Activated CD8-positive, alpha-beta T cell treated with anti-CD3 and anti-CD28 coated beads, Interleukin-2, amount 10 ng/mL, durations not matched to agents 7 days and 5 days (primary cell): ENCODE measurements around the gene FGF10. TPM values are rescaled to one million over a fixed set of nuclear protein-coding genes. Genes with fewer than 3 reads are reported as not detected.

ENCODE experiments used
- ATAC-seq: fragments of 150-1000 bp; cut with Tn5 transposase; one replicate; pipeline ENCODE4 v1.10.0; 2021; ENCODE audit warnings: moderate library complexity
- CTCF ChIA-PET: fragments of 350-600 bp; sonication (Branson Sonifier 250); formaldehyde crosslinking; loops from one replicate; lab custom pipeline; 2021; ENCODE audit warnings: antibody characterized with exemption; lab: Charles Lee
- POLR2A ChIA-PET: fragments of 350-600 bp; sonication (Branson Sonifier 250); formaldehyde crosslinking; loops from one replicate; lab custom pipeline; 2021; ENCODE audit warnings: antibody characterized with exemption; lab: Charles Lee
- DNase-seq: peaks from one replicate; pipeline ENCODE4 v3.0.0-alpha.2; 2020
- H3K27ac Mint-ChIP-seq: one replicate; pipeline ENCODE4 v1.8.0; 2021; ENCODE audit warnings: mild to moderate bottlenecking, mixed read lengths
- H3K27me3 Mint-ChIP-seq: one replicate; pipeline ENCODE4 v1.8.0; 2021; ENCODE audit warnings: low read depth, mixed read lengths
- H3K36me3 Mint-ChIP-seq: one replicate; pipeline ENCODE4 v1.8.0; 2021; ENCODE audit warnings: low read depth, mixed read lengths
- H3K4me1 Mint-ChIP-seq: one replicate; pipeline ENCODE4 v1.8.0; 2021; ENCODE audit warnings: low read depth, mixed read lengths
- H3K4me3 Mint-ChIP-seq: one replicate; pipeline ENCODE4 v1.8.0; 2021; ENCODE audit warnings: mild to moderate bottlenecking, mixed read lengths
- H3K9me3 Mint-ChIP-seq: one replicate; pipeline ENCODE4 v1.8.0; 2022; ENCODE audit warnings: mixed read lengths; ENCODE audit not compliant: insufficient read depth
- total RNA-seq, 2 experiments: library from RNA; stranded (reverse); gene quantifications; one replicate each; pipeline ENCODE4 v1.2.3, GENCODE V29; 2021

Gene FGF10
- total RNA-seq, 2 experiments from 2014 or later: not detected

DNA sequence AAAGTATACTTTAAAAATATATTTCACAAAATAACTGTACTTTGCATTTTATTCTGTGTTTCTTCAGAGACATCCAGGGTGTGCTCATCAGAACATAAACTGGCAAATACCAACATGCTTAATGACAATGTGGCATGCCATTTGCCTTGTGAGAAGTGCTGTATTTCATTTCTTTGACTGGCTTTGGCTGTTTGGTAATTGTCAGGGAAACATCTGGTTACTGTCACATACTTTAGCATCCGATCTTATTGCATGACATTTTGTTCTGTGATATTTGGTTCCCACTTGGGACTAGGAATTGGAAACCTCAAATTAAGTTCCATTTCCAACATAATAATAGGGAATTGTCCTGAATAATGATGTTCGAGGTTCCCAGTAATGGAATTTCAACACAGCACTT is 96.5 kb downstream of the FGF10 start:
- Mint-ChIP-seq H3K4me3 (no peak overlapping the region), H3K9me3 (peaks cover 11% of the 10 kb centered on the region), H3K4me1 (no peaks in the 10 kb centered on the region), H3K36me3 (no peaks in the 10 kb centered on the region), H3K27me3 (no peaks in the 10 kb centered on the region), H3K27ac (no peak overlapping the region)
- ChIA-PET CTCF (no interaction called here), POLR2A (no interaction called here)
- DNase-seq (no peak), ATAC-seq (no peak)

DNA sequence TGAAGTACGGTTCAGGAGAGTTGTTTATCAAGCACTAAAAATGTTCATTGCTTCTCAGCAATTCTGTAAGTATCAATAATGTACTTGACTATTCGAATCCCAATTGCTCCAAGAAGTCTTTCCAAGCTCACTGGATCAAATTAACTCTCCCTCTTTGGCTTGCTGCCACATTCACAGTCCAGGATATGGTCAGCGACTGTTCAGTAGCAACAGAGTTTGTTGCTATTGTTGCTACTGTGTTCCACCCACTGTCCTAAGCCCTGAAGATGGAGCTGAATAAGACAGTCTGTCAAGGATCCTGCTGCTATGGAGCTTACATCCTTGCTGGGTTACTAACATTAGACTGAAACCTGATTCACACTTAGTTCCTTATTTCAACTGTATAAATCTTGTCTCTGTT is 110.8 kb downstream of the FGF10 start:
- ATAC-seq (no peak), DNase-seq (no peak)
- Mint-ChIP-seq H3K27ac (no peak overlapping the region), H3K4me1 (no peaks in the 10 kb centered on the region), H3K9me3 (peaks cover 4% of the 10 kb centered on the region), H3K36me3 (no peaks in the 10 kb centered on the region), H3K4me3 (no peak overlapping the region), H3K27me3 (no peaks in the 10 kb centered on the region)
- CTCF ChIA-PET: no interaction called here
- POLR2A ChIA-PET: no interaction called here

DNA sequence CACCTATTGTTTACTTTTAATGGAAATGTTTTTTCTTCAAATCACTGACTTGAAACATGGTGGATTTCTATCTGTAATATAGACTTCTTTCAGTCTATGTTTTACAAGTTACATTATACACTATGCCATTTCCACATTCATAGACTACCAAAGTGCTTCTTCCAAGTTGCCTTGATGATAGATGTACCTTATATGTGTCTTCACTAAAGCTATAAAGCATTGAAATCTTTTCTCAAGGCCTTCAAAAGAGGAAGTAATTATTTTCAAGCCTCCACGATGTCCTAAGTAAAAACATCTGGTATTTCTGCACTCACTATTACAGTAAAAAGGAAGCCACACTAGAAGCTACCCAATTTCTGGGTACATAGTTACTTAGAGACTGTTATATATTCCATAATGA is 113.3 kb downstream of the FGF10 start:
- no peak overlapping the region for H3K4me3 Mint-ChIP-seq
- CTCF ChIA-PET: no interaction called here
- ATAC-seq (no peak), DNase-seq (no peak)
- no peak overlapping the region for H3K27ac Mint-ChIP-seq
- H3K9me3 Mint-ChIP-seq: peaks cover 4% of the 10 kb centered on the region
- H3K4me1 Mint-ChIP-seq: no peaks in the 10 kb centered on the region
- H3K27me3 Mint-ChIP-seq: no peaks in the 10 kb centered on the region
- no peaks in the 10 kb centered on the region for H3K36me3 Mint-ChIP-seq
- POLR2A ChIA-PET: no interaction called here

DNA sequence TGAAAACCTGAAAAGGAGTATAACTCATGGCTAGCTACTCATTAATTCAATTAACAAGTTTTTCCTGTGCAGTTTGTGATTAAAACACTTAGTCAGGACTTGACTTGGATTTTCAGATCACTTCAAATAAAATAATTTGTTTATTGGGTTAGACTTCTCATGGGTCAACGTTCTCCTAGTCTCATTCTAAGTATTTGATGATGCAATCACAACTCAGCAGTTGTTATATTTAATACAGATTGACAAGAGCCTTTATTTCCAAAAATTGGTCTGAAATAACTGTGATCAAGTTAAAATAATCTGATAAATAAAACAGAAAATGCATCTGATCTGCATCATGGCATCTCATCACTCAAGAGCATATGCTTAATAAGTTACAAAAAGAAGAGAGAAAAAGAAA is 113.9 kb downstream of the FGF10 start:
- H3K36me3 Mint-ChIP-seq: no peaks in the 10 kb centered on the region
- H3K27ac Mint-ChIP-seq: no peak overlapping the region
- CTCF ChIA-PET: no interaction called here
- DNase-seq (no peak), ATAC-seq (no peak)
- peaks cover 4% of the 10 kb centered on the region for H3K9me3 Mint-ChIP-seq
- H3K4me1 Mint-ChIP-seq: no peaks in the 10 kb centered on the region
- POLR2A ChIA-PET: no interaction called here
- H3K27me3 Mint-ChIP-seq: no peaks in the 10 kb centered on the region
- no peak overlapping the region for H3K4me3 Mint-ChIP-seq

DNA sequence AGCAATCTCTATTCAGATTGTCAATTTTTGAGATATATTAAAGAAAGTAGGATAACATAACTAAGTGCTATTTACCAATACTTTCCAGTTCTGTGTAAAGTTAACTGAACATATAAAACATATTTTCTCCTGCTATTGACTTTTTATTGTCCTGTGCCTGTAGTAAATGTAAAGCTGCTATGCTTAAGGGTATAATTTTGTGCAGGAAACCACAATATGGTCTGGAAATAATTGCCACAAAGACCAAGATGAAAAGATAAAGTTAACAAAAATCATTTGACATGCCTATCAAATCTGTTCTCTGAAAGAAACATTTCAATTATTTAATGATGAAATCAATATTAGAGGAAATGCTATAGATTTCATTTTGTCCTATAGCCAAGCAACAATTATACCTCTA is 121.3 kb downstream of the FGF10 start:
- ATAC-seq: no peak
- Mint-ChIP-seq H3K9me3 (no peaks in the 10 kb centered on the region), H3K4me3 (no peak overlapping the region), H3K27ac (no peak overlapping the region), H3K4me1 (no peaks in the 10 kb centered on the region), H3K36me3 (no peaks in the 10 kb centered on the region), H3K27me3 (no peaks in the 10 kb centered on the region)
- CTCF ChIA-PET: no interaction called here
- POLR2A ChIA-PET: no interaction called here
- DNase-seq: no peak

DNA sequence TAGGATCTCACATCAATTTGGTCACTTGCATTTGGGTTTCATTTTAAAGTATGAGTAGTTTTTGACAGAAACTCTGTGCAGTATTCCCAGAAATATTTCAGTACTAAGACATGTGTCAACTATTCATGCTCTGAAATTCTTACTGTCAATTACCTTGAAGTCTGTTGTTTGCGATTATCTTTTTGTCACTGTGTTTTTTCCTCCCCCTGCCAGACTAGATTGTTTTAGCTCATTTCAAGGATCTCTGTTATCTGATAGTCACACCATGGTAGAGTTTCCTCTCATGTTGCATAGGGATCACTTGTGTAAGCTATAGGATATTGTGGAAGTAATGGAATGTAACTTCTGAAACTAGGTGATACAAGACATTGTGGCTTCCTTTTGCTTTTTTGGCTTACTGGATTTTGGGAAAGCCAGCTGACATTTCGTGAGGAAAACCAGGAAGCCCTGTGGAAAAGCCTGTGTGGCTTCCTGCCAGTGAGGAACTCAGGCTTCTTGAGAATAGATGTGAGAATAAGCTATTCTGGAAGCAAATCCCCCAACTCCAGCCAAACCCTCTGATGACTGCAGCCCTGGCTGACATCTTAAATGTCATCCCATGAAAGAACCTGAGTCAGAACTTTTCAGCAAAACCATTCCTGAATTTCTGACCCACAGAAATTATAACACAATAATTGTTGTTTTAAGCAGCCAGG is 122.2 kb downstream of the FGF10 start:
- CTCF ChIA-PET: no interaction called here
- no peak overlapping the region for H3K4me3 Mint-ChIP-seq

DNA sequence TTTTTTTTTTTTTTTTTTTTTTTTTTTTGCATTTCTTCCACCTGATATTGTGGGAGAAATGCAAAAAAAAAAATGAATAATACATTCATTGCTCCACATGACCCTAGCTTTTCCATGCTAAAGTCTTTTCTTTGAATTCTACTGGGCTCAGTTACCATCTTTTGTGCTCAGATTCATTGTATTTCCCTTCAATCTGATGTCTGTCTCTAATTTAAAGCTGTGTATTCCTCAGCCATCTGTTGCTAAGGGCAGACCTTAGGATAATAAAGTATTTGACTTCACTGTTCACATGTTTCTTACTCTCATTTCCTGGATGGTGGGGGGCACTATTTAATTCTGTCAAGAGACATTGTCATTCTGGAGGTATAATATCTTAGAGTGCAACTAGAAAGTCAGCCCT is 123.5 kb downstream of the FGF10 start:
- CTCF ChIA-PET: no interaction called here
- no peaks in the 10 kb centered on the region for H3K36me3 Mint-ChIP-seq

More for the DNA sequence above, 122.2 kb downstream of the FGF10 start:
- Mint-ChIP-seq H3K36me3 (no peaks in the 10 kb centered on the region), H3K4me1 (no peaks in the 10 kb centered on the region), H3K9me3 (no peaks in the 10 kb centered on the region), H3K27me3 (no peaks in the 10 kb centered on the region), H3K27ac (no peak overlapping the region)
- ATAC-seq (no peak), DNase-seq (no peak)
- POLR2A ChIA-PET: no interaction called here

DNA sequence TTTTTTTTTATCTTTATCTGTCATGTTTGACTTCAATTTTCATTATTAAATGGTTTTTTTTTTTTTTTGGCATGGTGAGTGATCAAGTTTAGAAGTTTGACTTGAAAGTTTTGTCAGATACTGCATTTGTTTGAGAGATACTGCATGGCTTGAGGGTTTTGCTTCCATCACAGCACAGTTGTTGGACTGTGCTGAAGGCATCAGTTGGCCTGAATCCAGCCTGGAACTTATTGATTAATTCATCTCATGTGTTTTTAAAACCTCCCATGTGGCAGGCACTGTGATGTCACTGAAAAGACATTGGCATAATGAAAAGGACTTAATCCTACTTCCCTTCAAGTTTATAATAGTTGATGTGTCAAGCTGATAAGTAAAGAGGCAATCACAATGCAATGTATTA is 128.4 kb downstream of the FGF10 start:
- Mint-ChIP-seq H3K4me1 (no peaks in the 10 kb centered on the region), H3K9me3 (no peaks in the 10 kb centered on the region), H3K4me3 (no peak overlapping the region), H3K27ac (no peak overlapping the region), H3K36me3 (no peaks in the 10 kb centered on the region), H3K27me3 (no peaks in the 10 kb centered on the region)
- POLR2A ChIA-PET: no interaction called here
- DNase-seq: no peak
- no peak for ATAC-seq
- CTCF ChIA-PET: no interaction called here

More for the DNA sequence above, 123.5 kb downstream of the FGF10 start:
- POLR2A ChIA-PET: no interaction called here
- DNase-seq (no peak), ATAC-seq (no peak)
- no peak overlapping the region for H3K27ac Mint-ChIP-seq
- H3K4me1 Mint-ChIP-seq: no peaks in the 10 kb centered on the region
- H3K27me3 Mint-ChIP-seq: no peaks in the 10 kb centered on the region
- H3K9me3 Mint-ChIP-seq: no peaks in the 10 kb centered on the region
- H3K4me3 Mint-ChIP-seq: no peak overlapping the region

DNA sequence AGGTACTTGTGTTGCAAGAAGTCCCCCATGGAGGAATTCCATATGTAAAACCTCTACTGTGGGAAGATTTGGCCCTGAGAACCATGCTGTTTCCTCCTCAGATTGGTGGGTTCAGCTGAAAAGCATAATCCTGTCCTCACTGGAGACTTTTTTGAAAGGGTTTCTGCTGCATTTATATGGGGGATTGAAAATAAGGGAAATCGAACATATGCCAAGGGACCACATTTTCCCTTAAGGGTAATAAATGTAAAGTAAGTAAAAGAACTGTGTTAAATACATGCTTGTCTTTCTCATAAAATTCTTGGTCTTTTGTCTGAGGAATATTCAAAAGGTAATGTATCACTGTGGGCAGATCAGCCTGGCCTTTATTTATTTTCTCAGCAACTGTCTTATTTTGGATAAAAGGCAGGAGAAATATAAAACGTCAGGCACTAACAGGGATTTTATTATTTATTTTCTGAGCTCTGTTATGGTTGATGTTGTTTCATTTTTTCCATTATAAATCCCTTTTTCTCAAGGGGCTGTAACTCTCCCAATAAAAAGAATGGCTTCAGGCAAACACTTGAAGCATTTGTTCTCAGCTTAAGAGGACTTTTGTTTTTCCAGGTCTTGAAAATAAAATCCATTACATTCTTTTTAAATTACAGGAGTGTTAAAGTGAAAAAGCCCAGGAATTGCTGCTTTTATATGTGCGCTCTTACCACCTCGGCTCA is 131.4 kb downstream of the FGF10 start:
- Mint-ChIP-seq H3K9me3 (no peaks in the 10 kb centered on the region), H3K36me3 (no peaks in the 10 kb centered on the region), H3K4me1 (no peaks in the 10 kb centered on the region), H3K27me3 (no peaks in the 10 kb centered on the region), H3K4me3 (no peak overlapping the region), H3K27ac (no peak overlapping the region)
- ChIA-PET POLR2A (no interaction called here), CTCF (no interaction called here)
- ATAC-seq (no peak), DNase-seq (no peak)

DNA sequence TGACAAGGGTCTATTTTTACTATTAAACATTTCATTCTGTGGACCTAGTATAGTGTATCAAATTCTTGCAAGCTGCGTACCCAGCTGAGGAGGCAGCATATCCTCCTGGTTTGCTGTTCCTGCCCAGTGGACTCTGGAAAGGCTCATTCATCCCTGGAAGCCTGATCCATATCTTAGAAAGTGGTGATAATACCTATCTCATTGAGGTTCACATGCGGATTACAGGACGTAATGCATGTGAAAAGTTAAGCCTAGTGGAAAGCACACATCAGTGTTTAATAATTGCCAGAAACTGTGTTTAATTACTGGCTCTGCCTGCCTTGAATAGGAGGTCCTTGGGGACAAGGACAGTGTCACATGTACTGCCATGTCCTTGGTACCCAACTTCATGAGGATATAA is 132.0 kb downstream of the FGF10 start:
- H3K9me3 Mint-ChIP-seq: no peaks in the 10 kb centered on the region
- no peak for ATAC-seq
- H3K27me3 Mint-ChIP-seq: no peaks in the 10 kb centered on the region
- H3K4me1 Mint-ChIP-seq: no peaks in the 10 kb centered on the region
- H3K27ac Mint-ChIP-seq: no peak overlapping the region
- ChIA-PET CTCF (no interaction called here), POLR2A (no interaction called here)
- DNase-seq: no peak
- H3K4me3 Mint-ChIP-seq: no peak overlapping the region
- no peaks in the 10 kb centered on the region for H3K36me3 Mint-ChIP-seq
